C1 segment of cervical spinal cord (tissue), 14 donors: ENCODE measurements around the gene PPM1H.
"Not testable (repeated sequence)": the region's sequence is repeated elsewhere in the genome, so short reads cannot be mapped to it uniquely, and the experiment has no call there.

Experiments
- DNase-seq, 14 donors: peaks; one replicate each; lab custom pipeline; 2025; lab: John Stamatoyannopoulos, UW

PPM1H gene, protein sequence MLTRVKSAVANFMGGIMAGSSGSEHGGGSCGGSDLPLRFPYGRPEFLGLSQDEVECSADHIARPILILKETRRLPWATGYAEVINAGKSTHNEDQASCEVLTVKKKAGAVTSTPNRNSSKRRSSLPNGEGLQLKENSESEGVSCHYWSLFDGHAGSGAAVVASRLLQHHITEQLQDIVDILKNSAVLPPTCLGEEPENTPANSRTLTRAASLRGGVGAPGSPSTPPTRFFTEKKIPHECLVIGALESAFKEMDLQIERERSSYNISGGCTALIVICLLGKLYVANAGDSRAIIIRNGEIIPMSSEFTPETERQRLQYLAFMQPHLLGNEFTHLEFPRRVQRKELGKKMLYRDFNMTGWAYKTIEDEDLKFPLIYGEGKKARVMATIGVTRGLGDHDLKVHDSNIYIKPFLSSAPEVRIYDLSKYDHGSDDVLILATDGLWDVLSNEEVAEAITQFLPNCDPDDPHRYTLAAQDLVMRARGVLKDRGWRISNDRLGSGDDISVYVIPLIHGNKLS

DNA sequence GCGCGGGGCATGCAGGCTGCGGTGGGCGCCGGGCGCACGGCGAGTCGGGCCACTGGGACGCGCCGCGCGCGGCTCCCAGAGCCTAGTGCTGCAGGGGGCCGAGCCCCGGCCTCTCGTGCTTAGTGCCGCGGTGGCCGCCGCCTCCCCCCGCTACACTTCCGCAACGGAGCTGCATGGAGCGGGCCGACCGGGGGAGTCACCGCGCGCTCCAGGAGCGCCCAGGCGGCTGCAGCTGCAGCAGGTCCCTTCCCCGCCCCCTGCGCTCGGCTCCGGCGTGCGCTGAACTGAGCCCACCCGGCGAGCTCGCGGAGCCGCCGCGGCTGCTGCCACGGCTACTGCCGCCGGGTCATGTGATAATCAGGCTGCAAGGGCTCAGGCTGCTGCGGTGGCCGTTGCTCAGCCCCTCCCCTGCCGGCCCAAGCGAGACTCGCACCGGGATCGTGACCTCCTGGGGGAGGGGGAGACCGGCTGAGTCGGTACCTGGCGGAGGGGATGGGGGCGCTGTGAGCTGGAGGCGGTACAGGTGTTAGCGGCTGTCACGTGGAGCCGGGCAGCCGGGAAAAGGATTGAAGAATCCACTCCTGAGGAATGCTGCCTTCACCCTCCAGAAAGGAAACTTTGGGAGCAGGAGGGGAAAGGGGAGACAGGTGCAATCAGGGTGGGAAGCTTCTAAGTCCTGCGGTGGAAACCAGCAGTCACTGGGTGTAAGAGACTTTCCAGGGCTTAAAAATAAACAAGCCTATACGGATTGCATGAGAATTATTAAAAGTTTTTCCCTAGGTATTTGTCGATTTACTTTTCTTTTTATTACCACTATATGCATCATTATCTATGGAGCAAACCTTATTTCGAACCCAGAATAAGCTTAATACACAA lies at the start of gene PPM1H:
Gene PPM1H, minus strand, starts transcription at position 352 of the 876 bp plus-strand sequence. CDS start 414 bp downstream, outside the sequence.
- DNase-seq = peak in 13 of 14 donors; percentile 53 to 84 (median 70)

DNA sequence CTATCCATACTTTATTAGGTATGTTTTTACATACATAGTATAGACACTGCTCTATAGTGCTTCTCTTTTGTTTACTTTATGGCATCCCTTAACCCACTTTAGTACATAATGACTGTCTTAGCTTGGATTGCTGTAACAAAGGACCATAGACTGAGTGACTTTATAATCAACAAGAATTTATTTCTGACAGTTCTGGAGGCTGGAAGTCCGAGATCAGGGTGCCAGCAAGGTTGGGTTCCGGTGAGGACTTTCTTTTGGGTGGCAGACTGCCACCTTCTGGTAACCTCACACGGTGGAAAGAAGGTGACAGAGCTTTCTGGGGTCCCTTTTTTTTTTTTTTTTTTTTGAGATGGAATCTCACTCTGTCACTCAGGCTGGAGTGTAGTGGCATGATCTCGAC lies 48.6 kb upstream of the PPM1H start:
- DNase-seq = peak in 2 of 14 donors; percentile 0 to 17

DNA sequence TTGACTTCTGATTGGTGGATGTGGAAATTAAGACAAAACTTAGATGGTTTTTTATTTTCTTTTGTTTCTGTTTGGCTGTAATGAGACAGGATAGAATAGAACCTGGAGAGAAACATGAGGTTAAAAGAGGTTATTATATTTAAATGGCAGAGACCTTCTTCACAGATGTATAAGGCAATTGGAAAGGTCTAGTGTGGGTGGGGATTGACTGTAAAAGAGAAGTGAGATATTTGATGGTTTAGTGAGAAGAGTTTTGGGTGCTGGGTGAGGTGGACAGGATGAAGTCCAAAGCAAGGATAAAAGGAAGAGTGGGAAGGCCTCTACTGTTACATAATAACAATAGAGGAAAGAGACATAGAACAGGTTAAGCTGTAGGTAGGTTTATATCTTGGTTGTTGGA lies 43.8 kb upstream of the PPM1H start:
- no peak for DNase-seq

DNA sequence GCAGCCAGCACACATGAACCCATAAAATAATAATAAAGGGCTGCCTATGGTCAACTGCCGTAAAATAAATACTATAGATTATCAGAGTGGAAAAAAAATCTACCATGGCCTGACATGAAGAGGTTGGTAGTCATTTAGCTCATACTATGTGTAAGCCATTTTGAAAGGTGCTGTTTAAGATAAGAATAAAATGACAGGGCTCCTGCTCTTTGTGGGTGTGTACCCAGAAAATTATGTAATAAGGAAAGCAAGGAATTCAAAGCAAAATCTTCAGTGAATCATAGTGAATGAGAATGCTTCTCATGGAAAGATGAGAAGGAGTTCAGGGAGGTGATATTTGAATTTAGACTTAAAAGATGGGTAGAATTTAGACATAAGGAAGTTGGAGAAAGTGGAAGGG lies 42.9 kb upstream of the PPM1H start:
- DNase-seq = no peak

DNA sequence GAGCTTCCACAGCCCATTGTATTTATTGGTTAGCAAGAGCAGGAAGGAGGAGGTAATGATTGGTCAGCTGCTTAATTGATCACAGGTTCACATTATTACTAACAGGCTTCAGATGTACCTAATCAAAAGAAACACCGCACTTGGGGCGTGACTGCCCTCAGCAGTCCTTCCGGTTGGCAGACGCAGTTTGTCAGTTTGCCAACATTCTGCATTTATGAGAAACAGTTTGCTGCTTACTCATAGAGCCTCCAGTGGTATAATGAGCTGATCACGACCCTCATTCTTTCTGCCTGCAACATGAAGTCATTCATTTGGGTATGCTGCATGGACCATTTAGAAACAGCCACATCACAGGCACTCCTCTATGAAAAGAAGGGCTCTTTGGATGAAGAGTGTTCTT lies 42.5 kb upstream of the PPM1H start:
- DNase-seq = no peak

DNA sequence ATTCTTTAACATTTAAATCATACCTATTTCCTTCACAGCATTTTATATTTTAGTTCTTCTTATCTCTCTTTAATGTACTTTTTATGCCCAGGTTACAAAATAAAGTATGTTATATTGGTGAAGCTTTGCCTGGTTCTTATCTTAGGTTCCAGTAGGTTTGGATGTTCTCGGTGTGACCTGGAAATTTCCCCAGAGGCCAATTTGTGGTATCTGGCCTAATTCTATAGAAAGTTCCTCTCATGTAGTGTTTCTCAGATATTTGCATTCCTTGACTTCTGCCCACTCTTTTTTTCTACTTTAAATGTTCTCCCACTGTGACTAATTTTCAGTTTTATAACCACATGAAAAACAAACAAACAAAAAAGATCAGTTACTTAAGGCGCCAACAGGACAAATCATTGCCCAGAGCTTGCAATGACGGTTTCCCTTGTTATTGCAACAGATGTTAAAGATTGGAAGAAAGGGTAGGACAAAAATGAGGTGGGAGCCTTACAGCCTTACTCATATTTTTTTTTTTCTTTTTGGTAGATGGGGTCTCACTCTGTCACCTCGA lies 41.2 kb upstream of the PPM1H start:
- no peak for DNase-seq

DNA sequence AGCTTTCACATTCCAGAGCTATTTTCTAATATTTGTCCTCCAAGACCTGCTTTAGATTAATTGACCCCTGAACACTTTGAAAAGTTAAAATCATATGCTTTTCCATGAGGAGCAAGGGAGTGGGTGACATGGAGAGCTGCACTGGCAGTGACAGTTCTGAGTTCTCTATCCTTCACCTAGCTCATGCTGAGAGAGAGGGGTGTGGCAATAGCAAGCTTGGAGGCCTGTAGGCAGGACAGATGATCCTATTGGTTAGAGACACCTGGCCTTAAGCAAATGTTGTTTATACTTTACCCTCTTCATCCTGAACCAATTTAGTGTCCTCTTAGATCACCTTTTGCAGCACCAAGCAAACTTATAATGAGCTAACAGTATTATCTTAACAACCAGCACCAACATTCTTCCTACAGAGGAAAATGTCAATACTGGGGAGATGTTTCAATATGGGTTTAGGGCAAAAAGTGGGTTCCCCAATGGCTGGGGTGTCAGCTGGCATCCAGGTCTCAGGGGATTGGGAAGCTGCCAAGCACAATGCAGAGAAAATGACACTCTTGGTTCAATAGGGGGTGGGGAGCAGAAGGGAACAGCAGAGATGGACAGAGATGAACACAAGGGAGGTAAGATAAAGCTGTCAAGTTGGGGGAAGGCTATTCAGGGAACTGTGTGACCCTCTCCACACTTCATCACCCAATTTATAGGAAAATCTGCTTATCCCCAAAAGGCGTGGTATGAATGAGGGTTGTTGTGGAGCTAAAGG lies 37.0 kb upstream of the PPM1H start:
- no peak for DNase-seq

DNA sequence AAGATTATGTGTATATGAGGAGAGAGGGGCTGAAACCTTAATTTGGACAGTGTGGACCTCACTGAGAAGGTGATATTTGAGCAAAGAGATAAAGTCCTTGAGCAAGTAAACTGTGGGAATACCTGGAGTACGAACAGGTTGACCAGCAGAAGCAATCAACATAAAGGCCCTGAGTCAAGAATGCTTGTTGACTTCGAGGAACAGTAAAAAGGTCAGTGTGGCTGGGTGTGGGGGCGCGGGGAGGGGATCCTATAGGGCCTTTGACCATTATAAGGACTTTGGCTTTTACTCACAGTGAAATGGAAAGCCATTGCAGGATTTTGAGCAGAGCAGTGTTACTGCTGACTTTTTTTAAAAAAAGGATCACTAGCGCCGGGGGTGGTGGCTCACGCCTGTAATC lies 34.7 kb upstream of the PPM1H start:
- DNase-seq = no peak

DNA sequence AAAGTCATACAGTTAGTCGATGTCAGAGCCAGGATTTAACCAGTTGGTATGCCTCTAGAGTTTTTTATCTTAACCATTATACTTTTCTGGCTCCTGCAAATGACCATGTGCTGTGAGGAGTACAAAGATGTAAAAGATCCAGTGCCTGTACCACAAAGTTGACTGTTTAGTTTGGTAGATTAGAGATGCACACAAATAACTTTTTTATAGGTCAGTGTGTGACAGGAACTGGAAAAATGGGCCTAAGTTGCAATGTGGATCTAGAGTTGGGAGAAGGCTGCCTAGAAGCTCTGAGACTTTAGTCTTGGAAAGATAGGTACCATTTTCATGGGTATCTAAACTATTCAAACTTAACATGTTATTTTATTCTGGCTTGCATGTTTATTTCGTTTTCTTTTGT lies 32.8 kb upstream of the PPM1H start:
- no peak for DNase-seq

DNA sequence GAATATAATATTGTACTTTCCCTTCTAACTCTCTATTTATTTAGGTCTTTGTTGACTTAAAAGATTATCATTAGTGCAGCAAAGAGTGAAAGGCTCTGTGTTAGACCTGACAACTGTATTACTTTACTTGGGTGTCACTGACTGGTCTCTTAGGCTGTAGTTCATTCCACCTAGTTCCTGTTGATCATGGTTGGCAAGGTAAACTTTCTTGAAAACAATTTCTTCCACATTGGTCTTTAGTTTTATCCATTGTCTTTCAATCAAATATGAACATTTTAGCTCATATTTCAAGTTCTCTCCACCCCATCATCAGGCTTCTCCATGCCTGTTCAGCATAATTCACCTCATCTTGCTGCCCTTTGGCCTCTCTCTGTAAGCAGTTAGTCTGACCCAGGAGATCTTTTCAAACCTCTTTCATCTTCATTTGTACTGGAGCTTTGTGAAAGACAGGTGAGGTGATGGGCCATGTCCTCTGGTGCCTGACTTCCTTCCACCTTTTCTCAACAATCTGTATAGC lies 32.1 kb upstream of the PPM1H start:
- no peak for DNase-seq

DNA sequence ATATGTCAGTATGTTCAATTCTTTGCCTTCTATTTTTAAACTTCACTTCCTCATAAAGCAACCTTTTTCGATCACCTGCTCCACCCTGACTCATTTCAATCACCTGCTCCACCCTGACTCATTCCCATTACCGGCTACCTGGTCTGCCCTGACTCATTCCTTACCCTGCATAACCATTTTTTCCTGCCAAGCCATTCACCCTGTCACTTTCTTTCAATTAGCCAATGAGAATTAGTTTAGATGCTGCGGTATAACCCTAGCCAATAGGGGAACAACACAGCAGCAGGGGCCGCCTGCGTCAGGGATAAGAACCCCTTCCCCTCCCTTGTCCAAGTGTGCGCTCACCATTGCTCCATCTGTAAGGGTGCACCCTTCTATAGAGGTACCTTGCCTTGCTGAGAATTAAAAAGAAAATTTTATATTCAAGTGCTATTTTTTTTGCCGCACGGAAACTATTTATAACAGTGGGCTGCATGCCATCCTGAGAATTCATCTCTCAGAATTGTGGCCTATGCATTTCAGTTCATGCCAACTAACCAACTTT lies 31.6 kb upstream of the PPM1H start:
- not testable (repeated sequence) for DNase-seq

DNA sequence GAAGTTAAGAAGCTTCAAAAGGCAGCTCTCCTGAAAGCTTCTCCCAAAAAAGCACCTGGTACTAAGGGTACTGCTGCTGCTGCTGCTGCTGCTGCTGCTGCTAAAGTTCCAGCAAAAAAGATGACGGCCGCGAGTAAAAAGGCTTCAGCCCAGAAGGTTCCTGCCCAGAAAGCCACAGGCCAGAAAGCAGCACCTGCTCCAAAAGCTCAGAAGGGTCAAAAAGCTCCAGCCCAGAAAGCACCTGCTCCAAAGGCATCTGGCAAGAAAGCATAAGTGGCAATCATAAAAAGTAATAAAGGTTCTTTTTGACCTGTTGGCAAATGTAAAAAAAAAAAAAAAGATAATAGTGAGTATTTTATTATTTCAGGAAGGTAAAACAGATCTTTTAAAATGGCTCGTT lies 30.8 kb upstream of the PPM1H start:
- DNase-seq = not testable (repeated sequence)

DNA sequence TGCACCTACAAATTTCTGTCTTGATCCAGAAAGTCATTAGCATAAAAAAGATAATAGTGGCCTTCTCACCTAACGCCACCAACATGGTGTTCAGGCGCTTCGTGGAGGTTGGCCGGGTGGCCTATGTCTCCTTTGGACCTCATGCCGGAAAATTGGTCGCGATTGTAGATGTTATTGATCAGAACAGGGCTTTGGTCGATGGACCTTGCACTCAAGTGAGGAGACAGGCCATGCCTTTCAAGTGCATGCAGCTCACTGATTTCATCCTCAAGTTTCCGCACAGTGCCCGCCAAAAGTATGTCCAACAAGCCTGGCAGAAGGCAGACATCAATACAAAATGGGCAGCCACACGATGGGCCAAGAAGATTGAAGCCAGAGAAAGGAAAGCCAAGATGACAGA lies 30.3 kb upstream of the PPM1H start:
- DNase-seq = not testable (repeated sequence)

DNA sequence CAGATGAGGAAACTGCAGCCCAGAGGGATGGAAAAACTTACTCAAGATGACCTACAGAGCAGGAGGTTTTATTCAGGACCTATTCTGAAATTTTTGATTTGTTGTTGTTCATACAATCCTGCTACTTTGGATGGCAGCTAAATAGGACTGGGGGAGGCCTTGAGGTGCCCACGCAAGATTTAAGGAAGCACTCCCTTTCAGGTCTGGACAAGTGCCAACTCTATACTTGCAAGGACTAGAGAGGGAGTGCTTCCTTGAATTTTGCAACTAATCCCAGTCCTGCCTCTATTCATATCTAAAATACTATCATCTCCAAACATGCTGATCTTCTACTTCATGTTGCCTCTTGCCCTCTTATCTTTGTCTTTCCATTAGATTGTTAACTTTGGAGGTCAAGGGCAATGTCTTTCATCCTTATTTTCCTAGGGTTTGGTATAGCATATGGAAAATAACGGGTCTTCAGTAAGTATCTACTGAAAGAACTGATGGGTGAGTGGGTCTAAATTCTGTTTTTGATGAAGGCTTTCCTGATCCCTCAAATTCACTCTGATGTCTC lies 28.6 kb upstream of the PPM1H start:
- no peak for DNase-seq

DNA sequence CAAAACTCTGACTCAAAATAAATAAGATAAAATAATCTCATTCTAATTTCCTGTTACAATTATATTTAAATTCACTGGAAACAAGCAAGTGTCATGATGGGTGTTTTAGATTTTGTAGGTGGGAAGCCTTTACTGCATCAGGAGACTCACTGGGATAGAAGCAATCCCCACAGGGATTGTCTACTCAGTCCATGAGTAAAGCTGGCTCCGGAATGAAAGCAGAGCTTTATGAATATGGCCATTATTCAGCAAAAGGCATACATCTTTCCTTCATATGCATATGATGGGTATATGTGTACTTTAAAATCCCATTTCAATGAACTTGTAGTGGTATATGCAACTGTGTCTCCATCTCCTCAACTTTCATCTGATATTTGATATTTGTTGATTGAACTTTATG lies 25.4 kb upstream of the PPM1H start:
- DNase-seq = no peak

DNA sequence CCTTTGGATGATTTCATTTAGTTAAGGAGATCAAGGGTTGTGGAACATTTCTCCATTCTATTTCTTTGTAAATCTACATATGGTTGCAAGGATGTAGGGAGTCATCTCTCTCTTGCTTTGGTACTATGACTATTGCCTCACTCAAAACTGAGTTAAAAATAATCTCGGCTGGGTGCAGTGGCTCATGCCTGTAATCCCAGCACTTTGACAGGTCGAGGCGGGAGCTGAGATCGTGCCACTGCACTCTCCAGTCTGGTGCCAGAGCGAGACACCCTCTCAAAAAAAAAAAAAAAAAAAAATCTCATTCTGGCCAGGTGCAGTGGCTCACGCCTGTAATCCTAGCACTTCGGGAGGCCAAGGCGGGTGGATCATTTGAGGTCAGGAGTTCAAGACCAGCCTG lies 24.8 kb upstream of the PPM1H start:
- DNase-seq = no peak

DNA sequence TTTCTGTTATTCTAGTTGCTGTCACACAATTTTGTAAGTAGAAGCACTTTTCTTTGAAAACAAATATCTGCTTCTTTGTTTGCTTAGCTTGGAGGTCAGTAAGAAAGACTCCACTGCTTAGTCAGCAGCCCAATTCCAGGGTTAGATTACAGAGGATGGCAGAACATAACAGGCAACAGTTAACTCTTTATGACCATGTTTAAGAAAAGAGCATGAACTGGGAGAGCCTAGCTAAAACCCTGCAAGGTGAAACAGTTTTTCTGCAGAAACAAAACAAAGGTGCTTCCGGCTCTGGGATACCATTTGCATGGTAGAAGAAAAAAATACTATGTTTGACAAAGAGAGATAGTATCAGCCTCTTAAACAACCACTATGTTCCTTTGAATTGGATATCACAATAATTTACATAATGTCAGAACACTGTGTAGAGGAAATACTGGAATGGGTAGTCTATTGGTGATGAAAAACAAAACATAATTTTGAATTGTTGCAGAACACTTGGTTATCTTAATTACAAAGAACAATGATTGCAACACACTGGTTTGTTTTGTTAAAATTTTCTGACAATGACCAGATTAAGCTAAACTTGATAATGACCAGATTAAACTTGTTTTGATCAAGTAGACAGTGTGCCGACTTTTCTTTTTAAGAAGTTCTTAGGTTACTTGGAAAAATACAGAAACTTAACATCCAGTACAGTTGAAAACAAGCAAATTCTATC lies 22.4 kb upstream of the PPM1H start:
- DNase-seq = no peak

DNA sequence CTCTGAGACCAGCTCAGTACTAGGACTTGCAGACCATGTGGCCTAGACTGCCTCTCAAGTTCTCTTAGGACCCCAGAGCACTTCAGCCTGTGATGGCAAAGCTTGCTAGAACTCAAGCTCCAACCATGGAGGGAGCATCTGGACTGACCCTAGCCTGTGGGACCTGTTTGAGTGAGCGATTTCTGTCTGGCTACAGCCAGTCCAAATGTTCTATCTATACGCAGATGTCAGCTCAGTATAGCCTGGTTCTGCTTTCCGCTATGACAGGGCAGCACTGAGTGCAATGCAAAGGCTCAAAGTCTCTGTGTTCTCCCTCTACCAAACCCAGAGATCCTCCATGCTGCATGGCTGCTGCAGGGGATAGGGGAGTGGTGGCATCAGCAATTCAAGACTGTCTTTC lies 20.7 kb upstream of the PPM1H start:
- DNase-seq = no peak

DNA sequence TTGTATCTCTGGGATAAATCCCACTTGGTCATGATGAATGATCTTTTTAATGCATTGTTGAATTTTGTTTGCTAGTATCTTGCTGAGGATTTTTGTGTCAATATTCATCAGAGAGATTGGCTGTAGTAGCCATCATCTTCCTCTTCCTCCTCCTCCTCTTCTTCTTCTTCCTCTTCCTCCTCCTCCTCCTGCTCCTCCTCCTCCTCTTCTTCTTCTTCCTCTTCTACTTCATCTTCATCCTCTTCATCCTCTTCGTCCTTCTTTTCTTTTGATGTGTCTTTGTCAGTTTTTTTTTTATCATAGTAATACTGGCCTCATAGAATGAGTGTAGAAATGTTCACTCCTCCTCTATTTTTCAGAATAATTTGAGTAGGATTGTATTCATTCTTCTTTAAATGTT lies 15.4 kb upstream of the PPM1H start:
- no peak for DNase-seq

DNA sequence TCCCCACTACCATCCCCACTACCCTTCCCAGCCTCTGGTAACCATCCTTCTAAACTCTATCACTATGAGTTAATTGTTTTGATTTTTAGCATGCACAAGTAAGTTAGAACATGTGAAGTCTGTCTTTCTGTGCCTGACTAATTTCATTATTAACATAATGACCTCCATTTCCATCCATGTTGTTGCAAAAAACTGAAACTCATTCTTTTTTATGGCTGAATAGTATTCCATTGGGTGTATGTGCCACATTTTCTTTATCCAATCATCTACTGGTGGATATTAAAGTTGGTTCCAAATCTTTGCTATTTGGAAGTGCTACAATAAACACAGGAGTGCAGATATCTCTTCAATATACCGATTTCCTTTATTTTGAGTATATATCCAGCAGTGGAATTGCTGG lies 13.2 kb upstream of the PPM1H start:
- DNase-seq = no peak
